SK-N-SH treated with all-trans-retinoic acid at 6 μM for 48 hours (cell line): ENCODE measurements around the gene PLPP1.

Experiments used
- ATAC-seq: fragments of 200-7000 bp; cut with Tn5 transposase; 3 replicates; pipeline ENCODE4 v1.9.1; 2020; ENCODE audit warnings: mild to moderate bottlenecking, moderate library complexity
- ARNTL ChIP-seq: fragments of 450-650 bp; formaldehyde crosslinking; IDR thresholded peaks from 2 replicates; pipeline ENCODE4 v1.5.0; 2020; ENCODE audit warnings: low read depth, mild to moderate bottlenecking, moderate library complexity, borderline replicate concordance
- CSDC2 ChIP-seq: fragments of 250-450 bp; sonication (Bioruptor Pico); IDR thresholded peaks from 2 replicates; pipeline ENCODE4 v1.5.0; 2020; ENCODE audit warnings: mild to moderate bottlenecking, moderate library complexity
- ESRRG ChIP-seq: fragments of 250-450 bp; sonication (Bioruptor Pico); IDR thresholded peaks from 2 replicates; pipeline ENCODE4 v1.6.1; 2021; ENCODE audit warnings: mild to moderate bottlenecking
- GLIS3 ChIP-seq: fragments of 250-450 bp; sonication (Bioruptor Pico); IDR thresholded peaks from 2 replicates; pipeline ENCODE4 v1.5.0; 2020; ENCODE audit warnings: mild to moderate bottlenecking, moderate library complexity
- ISL1 ChIP-seq: fragments of 250-450 bp; sonication (Bioruptor Pico); IDR thresholded peaks from 2 replicates; pipeline ENCODE4 v2.1.2; 2022; ENCODE audit warnings: mild to moderate bottlenecking, moderate library complexity
- RARB ChIP-seq: fragments of 250-450 bp; sonication (Bioruptor Pico); IDR thresholded peaks from 2 replicates; pipeline ENCODE4 v1.8.0; 2021; ENCODE audit warnings: mild to moderate bottlenecking, moderate library complexity
- SNAI2 ChIP-seq: fragments of 250-450 bp; sonication (Bioruptor Pico); IDR thresholded peaks from 2 replicates; pipeline ENCODE4 v1.5.0; 2020; ENCODE audit warnings: mild to moderate bottlenecking, moderate library complexity
- TCF4 ChIP-seq: fragments of 250-450 bp; sonication (Bioruptor Pico); IDR thresholded peaks from 2 replicates; pipeline ENCODE4 v1.8.0; 2021; ENCODE audit warnings: mild to moderate bottlenecking, moderate library complexity, borderline replicate concordance
- TOX ChIP-seq: fragments of 250-450 bp; sonication (Bioruptor Pico); IDR thresholded peaks from 2 replicates; pipeline ENCODE4 v1.8.0; 2021; ENCODE audit warnings: mild to moderate bottlenecking, moderate library complexity, borderline replicate concordance
- ZC3H10 ChIP-seq: fragments of 250-450 bp; sonication (Bioruptor Pico); IDR thresholded peaks from 2 replicates; pipeline ENCODE4 v1.5.1; 2021; ENCODE audit warnings: mild to moderate bottlenecking, moderate library complexity
- ZFP3 ChIP-seq: fragments of 250-450 bp; sonication (Bioruptor Pico); IDR thresholded peaks from 2 replicates; pipeline ENCODE4 v1.5.0; 2020; ENCODE audit warnings: mild to moderate bottlenecking, moderate library complexity
- TF ChIP-seq, protein P1 (sequence below): fragments of 250-450 bp; sonication (Bioruptor Pico); IDR thresholded peaks from 2 replicates; pipeline ENCODE4 v1.8.0; 2021; ENCODE audit warnings: low read depth, mild to moderate bottlenecking, moderate library complexity, borderline replicate concordance
- TF ChIP-seq, protein P2 (sequence below): fragments of 250-450 bp; sonication (Bioruptor Pico); IDR thresholded peaks from 2 replicates; pipeline ENCODE4 v1.5.0; 2020; ENCODE audit warnings: mild to moderate bottlenecking, moderate library complexity

Gene PLPP1

DNA sequence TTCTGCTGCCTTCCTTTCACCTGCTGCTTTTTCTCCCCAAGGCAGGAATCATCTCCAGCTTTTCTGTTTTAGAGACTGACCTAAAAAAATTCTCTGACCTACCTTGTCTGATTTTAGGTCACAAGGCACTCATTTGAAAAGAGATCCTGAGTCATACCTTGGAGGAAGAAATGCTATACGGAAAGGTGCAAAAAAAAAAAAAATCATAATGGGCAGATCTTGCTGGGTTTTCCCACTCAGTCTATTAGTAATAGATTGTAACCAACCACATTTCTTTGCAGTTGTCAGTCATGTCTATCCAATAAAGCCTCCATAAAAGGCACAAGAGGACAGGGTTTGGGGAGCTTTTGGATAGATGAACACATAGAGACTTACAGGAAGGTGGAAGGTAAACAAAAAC lies 157.0 kb downstream of the PLPP1 start:
- no peak for TF ChIP-seq GLIS3 (CRISPR knock-in tag)
- TF ChIP-seq, protein P1, sequence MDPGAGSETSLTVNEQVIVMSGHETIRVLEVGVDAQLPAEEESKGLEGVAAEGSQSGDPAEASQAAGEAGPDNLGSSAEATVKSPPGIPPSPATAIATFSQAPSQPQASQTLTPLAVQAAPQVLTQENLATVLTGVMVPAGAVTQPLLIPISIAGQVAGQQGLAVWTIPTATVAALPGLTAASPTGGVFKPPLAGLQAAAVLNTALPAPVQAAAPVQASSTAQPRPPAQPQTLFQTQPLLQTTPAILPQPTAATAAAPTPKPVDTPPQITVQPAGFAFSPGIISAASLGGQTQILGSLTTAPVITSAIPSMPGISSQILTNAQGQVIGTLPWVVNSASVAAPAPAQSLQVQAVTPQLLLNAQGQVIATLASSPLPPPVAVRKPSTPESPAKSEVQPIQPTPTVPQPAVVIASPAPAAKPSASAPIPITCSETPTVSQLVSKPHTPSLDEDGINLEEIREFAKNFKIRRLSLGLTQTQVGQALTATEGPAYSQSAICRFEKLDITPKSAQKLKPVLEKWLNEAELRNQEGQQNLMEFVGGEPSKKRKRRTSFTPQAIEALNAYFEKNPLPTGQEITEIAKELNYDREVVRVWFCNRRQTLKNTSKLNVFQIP (CRISPR knock-in tag), result no peak
- no peak for TF ChIP-seq ISL1
- no peak for TF ChIP-seq ZFP3 (CRISPR knock-in tag)
- TF ChIP-seq RARB (CRISPR knock-in tag), result no peak
- no peak for TF ChIP-seq ESRRG (CRISPR knock-in tag)
- TF ChIP-seq SNAI2 (CRISPR knock-in tag), result no peak
- no peak for TF ChIP-seq CSDC2 (CRISPR knock-in tag)
- no peak for TF ChIP-seq TOX (CRISPR knock-in tag)
- TF ChIP-seq, protein P2, sequence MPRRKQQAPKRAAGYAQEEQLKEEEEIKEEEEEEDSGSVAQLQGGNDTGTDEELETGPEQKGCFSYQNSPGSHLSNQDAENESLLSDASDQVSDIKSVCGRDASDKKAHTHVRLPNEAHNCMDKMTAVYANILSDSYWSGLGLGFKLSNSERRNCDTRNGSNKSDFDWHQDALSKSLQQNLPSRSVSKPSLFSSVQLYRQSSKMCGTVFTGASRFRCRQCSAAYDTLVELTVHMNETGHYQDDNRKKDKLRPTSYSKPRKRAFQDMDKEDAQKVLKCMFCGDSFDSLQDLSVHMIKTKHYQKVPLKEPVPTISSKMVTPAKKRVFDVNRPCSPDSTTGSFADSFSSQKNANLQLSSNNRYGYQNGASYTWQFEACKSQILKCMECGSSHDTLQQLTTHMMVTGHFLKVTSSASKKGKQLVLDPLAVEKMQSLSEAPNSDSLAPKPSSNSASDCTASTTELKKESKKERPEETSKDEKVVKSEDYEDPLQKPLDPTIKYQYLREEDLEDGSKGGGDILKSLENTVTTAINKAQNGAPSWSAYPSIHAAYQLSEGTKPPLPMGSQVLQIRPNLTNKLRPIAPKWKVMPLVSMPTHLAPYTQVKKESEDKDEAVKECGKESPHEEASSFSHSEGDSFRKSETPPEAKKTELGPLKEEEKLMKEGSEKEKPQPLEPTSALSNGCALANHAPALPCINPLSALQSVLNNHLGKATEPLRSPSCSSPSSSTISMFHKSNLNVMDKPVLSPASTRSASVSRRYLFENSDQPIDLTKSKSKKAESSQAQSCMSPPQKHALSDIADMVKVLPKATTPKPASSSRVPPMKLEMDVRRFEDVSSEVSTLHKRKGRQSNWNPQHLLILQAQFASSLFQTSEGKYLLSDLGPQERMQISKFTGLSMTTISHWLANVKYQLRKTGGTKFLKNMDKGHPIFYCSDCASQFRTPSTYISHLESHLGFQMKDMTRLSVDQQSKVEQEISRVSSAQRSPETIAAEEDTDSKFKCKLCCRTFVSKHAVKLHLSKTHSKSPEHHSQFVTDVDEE, result no peak
- TF ChIP-seq ZC3H10 (CRISPR knock-in tag), result no peak
- no peak for TF ChIP-seq ARNTL
- TF ChIP-seq TCF4 (CRISPR knock-in tag), result no peak
- ATAC-seq, result no peak
